Endothelial cell (in vitro differentiated cells): ENCODE data around the gene ISCA1. TPM values are rescaled to one million over a fixed set of nuclear protein-coding genes. Genes with fewer than 3 reads are reported as not detected.

ENCODE experiments used
- DNase-seq: peaks from one replicate; pipeline ENCODE4 v3.0.0; 2021; ENCODE audit warnings: low spot score
- H3K27ac Mint-ChIP-seq: one replicate; pipeline ENCODE4 v1.8.0; 2021; ENCODE audit warnings: mixed read lengths, inconsistent platforms; ENCODE audit not compliant: unreplicated experiment
- H3K27me3 Mint-ChIP-seq: one replicate; pipeline ENCODE4 v1.8.0; 2021; ENCODE audit warnings: mild to moderate bottlenecking, moderate library complexity, mixed read lengths, inconsistent platforms; ENCODE audit not compliant: unreplicated experiment
- H3K36me3 Mint-ChIP-seq: one replicate; pipeline ENCODE4 v1.8.0; 2021; ENCODE audit warnings: mild to moderate bottlenecking, low read depth, mixed read lengths, inconsistent platforms; ENCODE audit not compliant: unreplicated experiment
- H3K4me1 Mint-ChIP-seq: one replicate; pipeline ENCODE4 v1.8.0; 2021; ENCODE audit warnings: mild to moderate bottlenecking, mixed read lengths, inconsistent platforms; ENCODE audit not compliant: unreplicated experiment
- H3K4me3 Mint-ChIP-seq: one replicate; pipeline ENCODE4 v1.8.0; 2021; ENCODE audit warnings: mild to moderate bottlenecking, mixed read lengths, inconsistent platforms; ENCODE audit not compliant: unreplicated experiment
- H3K9me3 Mint-ChIP-seq: one replicate; pipeline ENCODE4 v1.8.0; 2021; ENCODE audit warnings: mixed read lengths, inconsistent platforms; ENCODE audit not compliant: unreplicated experiment
- CTCF ChIP-seq: fragments of 200-600 bp; sonication (generic); IDR thresholded peaks from one replicate; pipeline ENCODE4 v1.5.0; 2021; ENCODE audit warnings: antibody characterized with exemption; ENCODE audit not compliant: unreplicated experiment
- total RNA-seq: library from RNA; stranded (reverse); fragmentation: NEBNext Ultra II Directional; extraction: Animal tissue kit (Norgen Biotek cat#: 25700); gene quantifications from one replicate; pipeline ENCODE4 v1.2.1, GENCODE V29; 2021; ENCODE audit not compliant: unreplicated experiment

The ISCA1 gene
- total RNA-seq, 1 donor from 2014 or later: 41.9 TPM

DNA sequence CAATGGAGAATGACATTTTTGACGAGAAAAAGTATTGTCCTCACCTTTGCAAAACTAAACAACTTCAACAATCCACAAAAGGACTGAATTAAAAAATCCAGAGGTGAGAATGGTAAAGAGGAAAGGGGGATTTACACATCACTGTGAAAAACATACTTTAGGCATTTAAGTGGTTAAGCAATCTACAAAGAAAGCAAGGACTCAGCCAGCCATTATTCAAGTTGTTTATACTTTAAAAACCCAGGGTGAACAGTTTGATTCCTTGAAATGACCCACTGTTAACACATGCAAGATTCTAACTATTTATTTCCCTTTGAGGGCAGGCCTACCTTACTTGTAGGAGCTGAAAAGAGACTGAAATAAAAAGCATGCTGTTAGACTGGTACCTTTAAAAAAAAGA lies 42.6 kb upstream of the ISCA1 start:
- Mint-ChIP-seq H3K27me3 (no peaks in the 10 kb centered on the region), H3K4me1 (no peaks in the 10 kb centered on the region), H3K4me3 (no peak overlapping the region), H3K9me3 (no peaks in the 10 kb centered on the region), H3K36me3 (peaks cover 40% of the 10 kb centered on the region), H3K27ac (no peak overlapping the region)
- no peak for TF ChIP-seq CTCF
- DNase-seq: no peak

- DNase-seq: no peak
- Mint-ChIP-seq H3K27ac (no peak overlapping the region), H3K9me3 (no peaks in the 10 kb centered on the region), H3K4me3 (no peak overlapping the region), H3K27me3 (no peaks in the 10 kb centered on the region), H3K36me3 (peaks cover 41% of the 10 kb centered on the region), H3K4me1 (no peaks in the 10 kb centered on the region)
- TF ChIP-seq CTCF: no peak
Measured at GRCh38 chr9:86324308-86324707, 42.0 kb upstream of the ISCA1 start.

GRCh38 chr9:86322973-86323644 lies 40.8 kb upstream of the ISCA1 start:
- Mint-ChIP-seq H3K27me3 (no peaks in the 10 kb centered on the region), H3K4me1 (no peaks in the 10 kb centered on the region), H3K4me3 (no peak overlapping the region), H3K9me3 (no peaks in the 10 kb centered on the region), H3K36me3 (peaks cover 41% of the 10 kb centered on the region), H3K27ac (no peak overlapping the region)
- TF ChIP-seq CTCF: no peak
- no peak for DNase-seq

GRCh38 chr9:86321373-86321772 lies 39.0 kb upstream of the ISCA1 start:
- Mint-ChIP-seq H3K36me3 (peaks cover 30% of the 10 kb centered on the region), H3K27ac (no peak overlapping the region), H3K4me3 (no peak overlapping the region), H3K27me3 (no peaks in the 10 kb centered on the region), H3K4me1 (no peaks in the 10 kb centered on the region), H3K9me3 (no peaks in the 10 kb centered on the region)
- no peak for TF ChIP-seq CTCF
- DNase-seq: no peak

GRCh38 chr9:86318187-86318586 lies 35.8 kb upstream of the ISCA1 start:
- no peak for TF ChIP-seq CTCF
- H3K27ac Mint-ChIP-seq: no peak overlapping the region
- H3K27me3 Mint-ChIP-seq: peaks cover under 1% of the 10 kb centered on the region
- no peaks in the 10 kb centered on the region for H3K9me3 Mint-ChIP-seq
- H3K4me3 Mint-ChIP-seq: no peak overlapping the region
- H3K36me3 Mint-ChIP-seq: peaks cover 39% of the 10 kb centered on the region
- no peaks in the 10 kb centered on the region for H3K4me1 Mint-ChIP-seq
- no peak for DNase-seq
